RWPE2 (cell line): ENCODE data around the gene KNOP1.

ENCODE experiments used
- ATAC-seq: fragments of 200-7000 bp; cut with Tn5 transposase; 3 replicates; pipeline ENCODE4 v1.9.1; 2021; ENCODE audit warnings: low read depth
- DNase-seq: peaks from one replicate; pipeline ENCODE4 v3.0.0-alpha.2; 2020; ENCODE audit warnings: low spot score
- H3K27ac ChIP-seq: fragments of 450-650 bp; 2 replicates; pipeline ENCODE4 v1.5.1; 2017; ENCODE audit warnings: mild to moderate bottlenecking; ENCODE audit not compliant: poor library complexity, severe bottlenecking
- H3K27me3 ChIP-seq: fragments of 250-450 bp; sonication (Bioruptor Pico); 2 replicates; pipeline ENCODE4 v1.5.1; 2021; ENCODE audit warnings: mild to moderate bottlenecking, moderate library complexity; ENCODE audit not compliant: insufficient read depth, poor library complexity, severe bottlenecking
- H3K36me3 ChIP-seq: fragments of 250-450 bp; sonication (Bioruptor Pico); 2 replicates; pipeline ENCODE4 v1.5.1; 2020; ENCODE audit warnings: low read depth, mild to moderate bottlenecking, moderate library complexity
- H3K4me1 ChIP-seq: fragments of 250-450 bp; sonication (Bioruptor Pico); 2 replicates; pipeline ENCODE4 v1.5.1; 2021; ENCODE audit warnings: mild to moderate bottlenecking, moderate library complexity; ENCODE audit not compliant: insufficient read depth, poor library complexity, severe bottlenecking
- H3K4me3 ChIP-seq: fragments of 250-450 bp; sonication (Bioruptor Pico); 2 replicates; pipeline ENCODE4 v1.5.1; 2021; ENCODE audit warnings: mild to moderate bottlenecking, moderate library complexity; ENCODE audit not compliant: severe bottlenecking
- H3K9me3 ChIP-seq: fragments of 250-450 bp; sonication (Bioruptor Pico); 2 replicates; pipeline ENCODE4 v1.5.1; 2021; ENCODE audit warnings: mild to moderate bottlenecking, moderate library complexity; ENCODE audit not compliant: severe bottlenecking
- CTCF ChIP-seq: fragments of 450-650 bp; IDR thresholded peaks from one replicate; pipeline ENCODE4 v1.5.1; 2017; ENCODE audit warnings: mild to moderate bottlenecking, moderate library complexity; ENCODE audit not compliant: poor library complexity, severe bottlenecking

KNOP1 gene

GRCh38 chr16:19733551-19733950 lies 15.5 kb upstream of the KNOP1 start:
- Histone ChIP-seq H3K36me3 (0 out of 2 replicates have a peak, but pooled peaks cover 6% of the 10 kb centered on the region), H3K9me3 (no peaks in the 10 kb centered on the region), H3K27me3 (no peaks in the 10 kb centered on the region), H3K27ac (no peak overlapping the region), H3K4me1 (no peaks in the 10 kb centered on the region), H3K4me3 (no peak overlapping the region)
- no peak for TF ChIP-seq CTCF
- ATAC-seq = no peak
- DNase-seq = no peak

- no peak for ATAC-seq
Measured at GRCh38 chr16:19728636-19728965, 10.6 kb upstream of the KNOP1 start.

GRCh38 chr16:19722981-19723380 lies 5.0 kb upstream of the KNOP1 start:
- DNase-seq = no peak

More at GRCh38 chr16:19728636-19728965, 10.6 kb upstream of the KNOP1 start:
- TF ChIP-seq CTCF = no peak
- Histone ChIP-seq H3K9me3 (no peaks in the 10 kb centered on the region), H3K27ac (no peak overlapping the region), H3K36me3 (no peaks in the 10 kb centered on the region), H3K4me3 (no peak overlapping the region), H3K27me3 (no peaks in the 10 kb centered on the region), H3K4me1 (no peaks in the 10 kb centered on the region)
- DNase-seq = no peak

GRCh38 chr16:19722269-19722952 lies 4.4 kb upstream of the KNOP1 start:
- no peak for TF ChIP-seq CTCF
- H3K27me3 ChIP-seq = no peaks in the 10 kb centered on the region
- no peaks in the 10 kb centered on the region for H3K4me1 ChIP-seq
- no peak overlapping the region for H3K4me3 ChIP-seq
- H3K27ac ChIP-seq = no peak overlapping the region
- H3K9me3 ChIP-seq = no peaks in the 10 kb centered on the region
- no peak for ATAC-seq
- no peak for DNase-seq
- H3K36me3 ChIP-seq = no peaks in the 10 kb centered on the region

More at GRCh38 chr16:19722981-19723380, 5.0 kb upstream of the KNOP1 start:
- Histone ChIP-seq H3K4me1 (no peaks in the 10 kb centered on the region), H3K36me3 (no peaks in the 10 kb centered on the region), H3K9me3 (no peaks in the 10 kb centered on the region), H3K27ac (no peak overlapping the region), H3K4me3 (no peak overlapping the region), H3K27me3 (no peaks in the 10 kb centered on the region)
- ATAC-seq = no peak
- no peak for TF ChIP-seq CTCF

GRCh38 chr16:19718624-19718965 lies 568 bp upstream of the KNOP1 start:
- Histone ChIP-seq H3K36me3 (peaks cover 12% of the 10 kb centered on the region), H3K27me3 (no peaks in the 10 kb centered on the region), H3K27ac (peak overlapping the region; percentile 71), H3K4me3 (peak overlapping the region; percentile 90), H3K9me3 (no peaks in the 10 kb centered on the region), H3K4me1 (peaks cover 3% of the 10 kb centered on the region)
- DNase-seq (no peak), ATAC-seq (peak; percentile 2; the same call in 1 of the 3 replicates)
- TF ChIP-seq CTCF = no peak
